Lung (tissue), 12 donors: ENCODE measurements around the gene EREG. TPM values are rescaled to one million over a fixed set of nuclear protein-coding genes. Genes with fewer than 3 reads are reported as not detected.
"Not testable (repeated sequence)": the region's sequence is repeated elsewhere in the genome, so short reads cannot be mapped to it uniquely, and the experiment has no call there.

Experiments
- ATAC-seq: fragments of 200-7000 bp; cut with Tn5 transposase; one replicate; pipeline ENCODE4 v1.9.1; 2020; ENCODE audit warnings: moderate number of reproducible peaks; ENCODE audit not compliant: insufficient read depth, low FRiP score
- DNase-seq, 3 donors: peaks; one replicate each; pipeline ENCODE4 v3.0.0-alpha.2; 2013 to 2017
- H3K27ac ChIP-seq, 2 donors: one replicate each; pipeline ENCODE4 v1.5.1; 2013; ENCODE audit warnings: mild to moderate bottlenecking in 2 of 2, moderate library complexity in 2 of 2, control low read depth in 1 of 2, inconsistent platforms in 1 of 2, low read depth in 1 of 2, low read length in 1 of 2
- H3K27me3 ChIP-seq, 3 donors: one replicate each; pipeline ENCODE4 v1.5.1; 2013; ENCODE audit warnings: low read length in 2 of 3; ENCODE audit not compliant: control insufficient read depth in 3 of 3, insufficient read depth in 3 of 3
- H3K36me3 ChIP-seq, 4 donors: one replicate each; pipeline ENCODE4 v1.5.1; 2013; ENCODE audit warnings: low read length in 4 of 4, mild to moderate bottlenecking in 1 of 4, moderate library complexity in 1 of 4; ENCODE audit not compliant: control insufficient read depth in 4 of 4, insufficient read depth in 4 of 4
- H3K4me1 ChIP-seq, 5 donors: one replicate each; pipeline ENCODE4 v1.5.1; 2013; ENCODE audit warnings: low read length in 5 of 5, mild to moderate bottlenecking in 2 of 5, moderate library complexity in 1 of 5; ENCODE audit not compliant: control insufficient read depth in 5 of 5, insufficient read depth in 5 of 5
- H3K4me3 ChIP-seq: one replicate; pipeline ENCODE4 v1.5.1; 2013; ENCODE audit warnings: mild to moderate bottlenecking, control low read depth, moderate library complexity
- H3K9ac ChIP-seq, 2 donors: one replicate each; pipeline ENCODE4 v1.5.1; 2013; ENCODE audit warnings: low read length in 2 of 2, control low read depth in 1 of 2; ENCODE audit not compliant: insufficient read depth in 1 of 2
- H3K9me3 ChIP-seq, 4 donors: one replicate each; pipeline ENCODE4 v1.5.1; 2013; ENCODE audit warnings: low read length in 3 of 4, mild to moderate bottlenecking in 1 of 4, moderate library complexity in 1 of 4; ENCODE audit not compliant: control insufficient read depth in 4 of 4, insufficient read depth in 3 of 4
- CTCF ChIP-seq: IDR thresholded peaks from 2 replicates; pipeline ENCODE4 v1.5.1; 2012; ENCODE audit warnings: mild to moderate bottlenecking; ENCODE audit errors: control extremely low read depth, extremely low read depth
- WGBS, 2 donors: extraction: QIAGEN DNeasy Blood & Tissue Kit; methylation state at CpG; one replicate each; pipeline ENCODE4 v1.1.7; 2013; 5-methylcytosine and 5-hydroxymethylcytosine counted together
- polyA plus RNA-seq, 2 donors: library from polyadenylated mRNA; stranded (reverse); fragments of 200-250 nt; gene quantifications; one replicate each; pipeline ENCODE4 v1.2.1, GENCODE V29; 2013
- total RNA-seq, 2 donors: library from RNA; depleted of rRNA in 1 of 2; stranded (reverse); fragments of >200 nt in 1 of 2; gene quantifications; one replicate each; pipeline ENCODE4 v1.2.1, GENCODE V29; 2014 to 2021
- donor health status: control.
- donor health status: control.
- donor health status: Bipolar disorder and iron deficiency.
- donor health status: healthy.
- donor health status: DM: yes; HTN: yes; CAD: no.

The EREG gene
- total and polyA plus RNA-seq, 4 donors = 0.14 to 4.0 (median 0.34) TPM

DNA sequence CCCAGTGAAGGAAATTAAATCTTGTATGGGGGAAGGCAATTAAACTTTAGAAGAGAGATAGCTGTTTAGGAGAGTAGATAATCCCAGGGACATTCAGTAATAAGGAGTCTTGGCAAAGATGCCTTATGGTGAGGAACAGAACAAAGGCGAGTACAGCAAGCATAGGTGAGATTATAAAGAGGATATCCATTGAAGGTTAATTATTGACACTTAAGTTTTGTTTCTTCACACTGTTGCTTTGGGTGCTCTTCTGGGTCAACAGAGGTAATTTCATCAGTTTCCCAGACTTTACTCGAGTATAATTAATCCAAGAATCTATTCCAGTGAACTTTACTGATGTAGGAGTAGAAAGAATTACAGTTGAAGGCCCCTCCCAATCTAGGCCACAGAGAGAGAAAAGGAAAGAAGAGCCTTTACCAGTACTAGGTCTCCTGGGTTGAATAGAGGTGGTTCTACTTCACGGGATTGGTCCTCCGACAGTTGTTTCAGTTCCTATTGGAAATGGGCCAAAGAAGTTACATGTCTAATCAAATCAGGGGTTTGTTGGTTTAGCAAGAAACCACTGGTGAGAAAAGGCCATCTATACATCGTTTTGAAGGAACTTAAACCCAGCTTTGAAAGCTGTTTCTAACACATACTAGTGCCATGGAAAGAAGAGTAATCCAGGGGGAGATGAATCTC, 29.5 kb upstream of the EREG start:
- Histone ChIP-seq H3K4me3 (no peak overlapping the region), H3K9ac (no peak overlapping the region), H3K27me3 (no peaks in the 10 kb centered on the region), H3K27ac (no peak overlapping the region), H3K9me3 (no peaks in the 10 kb centered on the region), H3K4me1 (no peaks in the 10 kb centered on the region), H3K36me3 (no peaks in the 10 kb centered on the region)
- DNase-seq (no peak), ATAC-seq (no peak)
- 47 to 75% methylated on average over 5 of the region's 5 CpGs for whole genome bisulfite sequencing, 2 donors
- no peak for TF ChIP-seq CTCF

- Histone ChIP-seq H3K4me1 (no peaks in the 10 kb centered on the region), H3K27ac (no peak overlapping the region)
- WGBS, 2 donors = 28 to 41% methylated on average over 4 of the region's 4 CpGs
Measured at GRCh38 chr4:74338792-74339333, 26.1 kb upstream of the EREG start.

GRCh38 chr4:74339501-74339900, 25.4 kb upstream of the EREG start:
- no peak overlapping the region for H3K9ac ChIP-seq
- H3K27me3 ChIP-seq = no peaks in the 10 kb centered on the region
- H3K36me3 ChIP-seq = no peaks in the 10 kb centered on the region
- DNase-seq (no peak), ATAC-seq (no peak)
- H3K9me3 ChIP-seq = peaks cover 0 to 6% (median 5%) of the 10 kb centered on the region in 4 donors
- H3K4me3 ChIP-seq = no peak overlapping the region
- H3K27ac ChIP-seq = no peak overlapping the region
- no peak for TF ChIP-seq CTCF
- no peaks in the 10 kb centered on the region for H3K4me1 ChIP-seq

More at GRCh38 chr4:74338792-74339333, 26.1 kb upstream of the EREG start:
- H3K4me3 ChIP-seq = no peak overlapping the region
- no peak for ATAC-seq
- H3K27me3 ChIP-seq = no peaks in the 10 kb centered on the region
- H3K36me3 ChIP-seq = no peaks in the 10 kb centered on the region
- H3K9me3 ChIP-seq = peaks cover 0 to 2% (median under 1%) of the 10 kb centered on the region in 4 donors
- TF ChIP-seq CTCF = no peak
- H3K9ac ChIP-seq = no peak overlapping the region
- DNase-seq = peak in 1 of 3 donors; percentile 27

DNA sequence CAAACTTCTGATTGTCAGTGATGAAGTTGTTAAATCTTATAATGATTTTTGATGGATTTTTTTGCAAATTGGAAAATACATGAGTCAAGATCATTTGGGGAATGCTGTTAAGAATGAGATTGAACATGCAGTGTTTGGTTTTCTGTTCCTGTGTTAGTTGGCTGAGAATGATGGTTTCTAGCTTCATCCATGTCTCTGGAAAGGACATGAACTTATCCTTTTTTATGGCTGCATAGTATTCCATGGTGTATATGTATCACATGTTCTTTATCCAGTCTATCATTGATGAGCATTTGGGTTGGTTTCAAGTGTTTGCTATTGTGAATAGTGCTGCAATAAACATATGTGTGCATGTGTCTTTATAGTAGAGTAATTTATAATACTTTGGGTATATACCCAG, 24.5 kb upstream of the EREG start:
- not testable (repeated sequence) for H3K27ac ChIP-seq, H3K4me3 ChIP-seq, ATAC-seq, H3K27me3 ChIP-seq, H3K9ac ChIP-seq, H3K4me1 ChIP-seq, H3K36me3 ChIP-seq, DNase-seq, H3K9me3 ChIP-seq
